PC-9 (cell line): ENCODE results near the gene CFAP74.

Experiments
- CTCF ChIP-seq: fragments of 200-600 bp; sonication (generic); conservative IDR thresholded peaks from 2 replicates; pipeline ENCODE4 v1.6.1; 2017; ENCODE audit warnings: mixed run types, antibody characterized with exemption, mild to moderate bottlenecking, moderate library complexity
- EZH2 ChIP-seq: fragments of 200-600 bp; sonication (generic); IDR thresholded peaks from 2 replicates; pipeline ENCODE4 v1.8.0; 2017; ENCODE audit warnings: antibody characterized with exemption, low read depth

- TF ChIP-seq CTCF (no peak), EZH2 (no peak)
These were observed 35.7 kb downstream of the CFAP74 start for GRCh38 chr1:1967879-1968278.
